Measurements from ENCODE around the gene MAST4.

DNA sequence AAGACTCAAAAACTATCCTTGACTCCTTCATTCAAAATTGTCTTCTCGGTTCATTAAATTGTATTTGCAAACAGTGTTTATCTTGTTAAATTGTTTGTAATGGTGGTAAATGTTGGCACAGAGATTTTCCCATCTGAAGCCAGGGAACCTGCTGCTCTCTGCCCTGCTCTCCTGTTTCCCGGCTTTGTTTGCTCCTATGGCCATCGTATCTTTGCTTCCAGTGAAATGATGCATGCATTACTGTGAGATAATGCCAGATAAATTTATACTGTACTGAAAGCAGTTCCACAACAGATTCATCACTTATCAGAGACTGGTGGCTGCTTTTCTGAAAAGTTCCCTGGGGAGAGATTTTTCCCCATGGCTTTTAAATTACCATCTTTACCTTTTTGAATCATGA lies 519.1 kb downstream of the MAST4 start:
- TF ChIP-seq CTCF (IDR thresholded peaks at IDR 0.05; ENCODE audit: low read depth, low read length) (no peak), EZH2phosphoT487 (IDR thresholded peaks at IDR 0.05; ENCODE audit: low read depth) (no peak)

All from OCI-LY3 (cell line).